ENCODE data around the gene STX5. TPM values are rescaled to one million over a fixed set of nuclear protein-coding genes. Genes with fewer than 3 reads are reported as not detected.

Gene STX5
- total RNA-seq, 1 donor from 2014 or later: 24.1 TPM

- peaks cover 23% of the 10 kb centered on the region for H3K36me3 Mint-ChIP-seq (ENCODE audit: low read depth)
- DNase-seq (ENCODE audit: low read depth, low spot score): no peak
- no peak overlapping the region for H3K27ac Mint-ChIP-seq (ENCODE audit: unreplicated experiment)
- TF ChIP-seq CTCF (conservative IDR thresholded peaks at IDR 0.05): no peak
- no peak overlapping the region for H3K4me3 Mint-ChIP-seq
- H3K4me1 Mint-ChIP-seq: peaks cover 4% of the 10 kb centered on the region
- no peaks in the 10 kb centered on the region for H3K9me3 Mint-ChIP-seq
- H3K27me3 Mint-ChIP-seq (ENCODE audit: low read depth): no peaks in the 10 kb centered on the region
These were observed 53.4 kb downstream of the STX5 start for GRCh38 chr11:62778441-62778840.

- peak overlapping the region; percentile 51 for H3K4me3 Mint-ChIP-seq
- peaks cover 16% of the 10 kb centered on the region for H3K36me3 Mint-ChIP-seq (ENCODE audit: low read depth)
- DNase-seq (ENCODE audit: low read depth, low spot score): no peak
- H3K4me1 Mint-ChIP-seq: peaks cover 4% of the 10 kb centered on the region
- no peaks in the 10 kb centered on the region for H3K9me3 Mint-ChIP-seq
- no peak for TF ChIP-seq CTCF (conservative IDR thresholded peaks at IDR 0.05)
- H3K27me3 Mint-ChIP-seq (ENCODE audit: low read depth): no peaks in the 10 kb centered on the region
- H3K27ac Mint-ChIP-seq (ENCODE audit: unreplicated experiment): no peak overlapping the region
These were observed 54.5 kb downstream of the STX5 start for GRCh38 chr11:62777389-62777788.

GRCh38 chr11:62775646-62776045, 56.2 kb downstream of the STX5 start:
- H3K4me1 Mint-ChIP-seq: peaks cover 15% of the 10 kb centered on the region
- H3K4me3 Mint-ChIP-seq: no peak overlapping the region
- no peak for TF ChIP-seq CTCF (conservative IDR thresholded peaks at IDR 0.05)
- peaks cover 16% of the 10 kb centered on the region for H3K36me3 Mint-ChIP-seq (ENCODE audit: low read depth)
- no peaks in the 10 kb centered on the region for H3K9me3 Mint-ChIP-seq
- no peak overlapping the region for H3K27ac Mint-ChIP-seq (ENCODE audit: unreplicated experiment)
- no peak for DNase-seq (ENCODE audit: low read depth, low spot score)
- no peaks in the 10 kb centered on the region for H3K27me3 Mint-ChIP-seq (ENCODE audit: low read depth)

- H3K36me3 Mint-ChIP-seq (ENCODE audit: low read depth): peaks cover 16% of the 10 kb centered on the region
- H3K4me1 Mint-ChIP-seq: peaks cover 27% of the 10 kb centered on the region
- no peaks in the 10 kb centered on the region for H3K27me3 Mint-ChIP-seq (ENCODE audit: low read depth)
- DNase-seq (ENCODE audit: low read depth, low spot score): no peak
- no peak overlapping the region for H3K27ac Mint-ChIP-seq (ENCODE audit: unreplicated experiment)
- no peak for TF ChIP-seq CTCF (conservative IDR thresholded peaks at IDR 0.05)
- peak overlapping the region; percentile 59 for H3K4me3 Mint-ChIP-seq
- H3K9me3 Mint-ChIP-seq: no peaks in the 10 kb centered on the region
These were observed 57.4 kb downstream of the STX5 start for GRCh38 chr11:62774407-62774806.

- H3K36me3 Mint-ChIP-seq (ENCODE audit: low read depth): peaks cover 3% of the 10 kb centered on the region
- no peak for TF ChIP-seq CTCF (conservative IDR thresholded peaks at IDR 0.05)
- peak within 1 kb of the TSS; percentile 96 for H3K27ac Mint-ChIP-seq (ENCODE audit: unreplicated experiment)
- no peaks in the 10 kb centered on the region for H3K9me3 Mint-ChIP-seq
- H3K27me3 Mint-ChIP-seq (ENCODE audit: low read depth): no peaks in the 10 kb centered on the region
- peak; percentile 91 for DNase-seq (ENCODE audit: low read depth, low spot score)
- H3K4me1 Mint-ChIP-seq: peaks cover 28% of the 10 kb centered on the region
- peak within 1 kb of the TSS; percentile 93 for H3K4me3 Mint-ChIP-seq
These were observed 60.5 kb downstream of the STX5 start, which contains the start of gene TAF6L for GRCh38 chr11:62771144-62772021. TAF6L (plus strand) TSS chr11:62771396; CDS start chr11:62775784, 4,388 bp downstream.
